Esophagus muscularis mucosa (tissue), 4 donors: ENCODE results near the gene SRSF4.

Source experiments
- CTCF ChIP-seq, 3 experiments: fragments of 200-600 bp in 2 of 3; fragments of 450-650 bp in 1 of 3; sonication (generic) in 2 of 3; IDR thresholded peaks; one replicate each; pipeline ENCODE4 v1.5.1; 2017 to 2019; ENCODE audit warnings: antibody characterized with exemption in 3 of 3, mild to moderate bottlenecking in 2 of 3, moderate library complexity in 1 of 3
- EP300 ChIP-seq: sonication (generic); formaldehyde crosslinking; IDR thresholded peaks from one replicate; pipeline ENCODE4 v1.6.1; 2017; ENCODE audit warnings: antibody characterized with exemption
- POLR2A ChIP-seq: fragments of 450-650 bp; IDR thresholded peaks from one replicate; pipeline ENCODE4 v1.6.1; 2017; ENCODE audit warnings: antibody characterized with exemption, moderate library complexity, mild to moderate bottlenecking, low read depth
- POLR2AphosphoS5 ChIP-seq, 2 donors: sonication (generic); formaldehyde crosslinking; IDR thresholded peaks; one replicate each; pipeline ENCODE4 v1.6.1; 2017; ENCODE audit warnings: antibody characterized with exemption in 2 of 2

GRCh38 chr1:29196863-29197589, 15.3 kb upstream of the SRSF4 start:
- TF ChIP-seq CTCF (IDR thresholded peaks at IDR 0.05) (no peak), EP300 (no peak), POLR2A (no peak), POLR2AphosphoS5 (IDR thresholded peaks at IDR 0.05) (no peak)
